GM19043 (cell line): ENCODE measurements around the gene PLEKHM3.

Source experiments
- ATAC-seq: cut with Tn5 transposase; IDR thresholded peaks from one replicate; pipeline ENCODE4 v1.9.1; 2021; ENCODE audit warnings: low read depth; ENCODE audit not compliant: unreplicated experiment

Gene PLEKHM3

GRCh38 chr2:207775473-207775872 is 249.9 kb downstream of the PLEKHM3 start:
- no peak for ATAC-seq

- no peak for ATAC-seq
These were observed 252.5 kb downstream of the PLEKHM3 start for GRCh38 chr2:207772844-207773205.

GRCh38 chr2:207772081-207772843 is 253.1 kb downstream of the PLEKHM3 start:
- no peak for ATAC-seq

GRCh38 chr2:207771421-207771820 is 253.9 kb downstream of the PLEKHM3 start:
- ATAC-seq, result no peak
